DMS114 treated with DMSO at 0.1 percent for 48 hours (cell line): Measurements from ENCODE around the gene TUBG1.
"Not testable (repeated sequence)": the region's sequence is repeated elsewhere in the genome, so short reads cannot be mapped to it uniquely, and the experiment has no call there.

ENCODE experiments used
- DNase-seq: peaks from one replicate; lab custom pipeline; 2025; ENCODE audit not compliant: unreplicated experiment; lab: John Stamatoyannopoulos, UW

TUBG1 gene

DNA sequence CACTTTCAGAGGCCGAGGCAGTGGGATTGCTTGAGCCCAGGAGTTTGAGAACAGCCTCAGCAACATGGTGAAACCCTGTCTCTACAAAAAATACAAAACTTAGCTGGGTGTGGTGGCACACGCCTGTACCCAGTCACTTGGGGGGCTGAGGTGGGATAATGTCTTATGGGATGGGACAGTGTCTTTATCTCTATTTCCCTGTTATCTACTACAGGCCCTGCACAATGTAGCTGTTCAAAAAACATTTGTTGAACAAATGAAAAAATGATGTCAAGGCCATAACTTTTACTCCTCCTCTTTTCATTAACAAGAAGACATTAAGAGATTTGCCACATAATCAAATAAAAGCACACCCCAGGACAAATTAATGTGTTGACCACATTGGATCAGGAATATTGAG is 13.8 kb downstream of the TUBG1 start:
- no peak for DNase-seq

DNA sequence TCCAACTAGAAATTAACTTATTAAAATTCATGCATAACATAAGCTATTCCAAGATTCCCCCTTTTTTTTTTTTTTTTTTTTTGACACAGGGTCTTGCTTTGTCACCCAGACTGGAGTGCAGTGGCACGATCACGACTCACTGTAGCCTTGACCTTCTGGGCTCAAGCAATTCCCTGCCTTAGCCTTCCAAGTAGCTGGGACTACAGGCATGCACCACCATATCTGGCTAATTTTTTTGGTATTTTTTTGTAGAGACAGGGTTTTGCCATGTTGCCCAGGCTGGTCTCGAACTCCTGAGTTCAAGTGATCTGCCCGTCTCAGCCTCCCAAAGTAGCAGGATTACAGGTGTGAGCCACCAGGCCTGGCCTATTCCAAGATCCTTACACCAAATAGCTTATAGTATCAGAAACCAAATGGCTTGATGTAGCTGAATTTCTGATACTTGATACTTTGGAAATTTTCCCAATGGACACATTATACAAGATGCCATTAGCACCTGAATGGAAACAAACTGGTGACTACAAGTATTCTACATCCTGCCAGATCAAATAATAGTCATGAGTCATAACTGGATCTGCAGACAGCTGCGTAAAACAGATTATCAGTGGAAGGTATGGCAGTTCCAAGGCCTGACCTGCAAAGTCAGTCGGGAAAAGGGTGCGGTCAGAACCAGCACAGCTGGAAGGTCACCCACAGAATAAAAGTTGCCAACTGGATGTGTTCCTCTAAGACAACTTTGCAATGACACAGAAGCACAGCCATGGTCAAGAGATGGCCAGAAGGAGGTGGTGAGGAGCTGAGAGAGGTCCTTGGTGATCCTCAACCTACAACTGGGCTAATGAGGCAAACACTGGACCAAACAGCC is 14.5 kb downstream of the TUBG1 start:
- DNase-seq: no peak

DNA sequence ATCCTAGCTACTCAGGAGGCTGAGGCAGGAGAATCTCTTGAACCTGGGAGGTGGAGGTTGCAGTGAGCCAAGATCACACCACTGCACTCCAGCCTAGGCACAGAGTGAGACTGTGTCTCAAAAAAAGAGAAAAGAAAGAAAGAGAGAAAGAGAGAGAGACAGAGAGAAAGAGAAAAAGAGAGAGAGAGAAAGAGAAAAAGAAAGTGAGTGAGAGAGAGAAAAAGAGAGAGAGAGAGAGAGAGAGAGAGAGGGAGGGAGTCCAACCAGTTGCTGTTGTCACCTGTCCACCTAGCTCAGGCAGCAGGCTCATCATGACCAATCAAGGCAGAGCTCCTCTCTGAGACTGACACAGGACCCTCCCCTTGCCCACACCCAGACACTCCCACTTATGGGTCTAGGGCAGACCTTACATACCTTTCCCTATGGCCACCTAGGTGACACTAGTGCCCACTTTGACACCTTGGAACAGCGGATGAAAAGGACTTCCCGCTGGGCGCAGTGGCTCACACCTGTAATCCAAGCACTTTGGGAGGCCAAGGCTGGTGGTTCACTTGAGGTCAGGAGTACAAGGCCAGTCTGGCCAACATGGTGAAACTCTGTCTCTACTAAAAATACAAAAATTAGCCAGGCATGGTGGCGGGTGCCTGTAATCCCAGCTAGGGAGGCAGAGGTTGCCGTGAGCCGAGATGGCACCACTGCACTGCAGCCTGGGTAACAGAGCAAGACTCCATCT is 17.7 kb downstream of the TUBG1 start:
- not testable (repeated sequence) for DNase-seq

DNA sequence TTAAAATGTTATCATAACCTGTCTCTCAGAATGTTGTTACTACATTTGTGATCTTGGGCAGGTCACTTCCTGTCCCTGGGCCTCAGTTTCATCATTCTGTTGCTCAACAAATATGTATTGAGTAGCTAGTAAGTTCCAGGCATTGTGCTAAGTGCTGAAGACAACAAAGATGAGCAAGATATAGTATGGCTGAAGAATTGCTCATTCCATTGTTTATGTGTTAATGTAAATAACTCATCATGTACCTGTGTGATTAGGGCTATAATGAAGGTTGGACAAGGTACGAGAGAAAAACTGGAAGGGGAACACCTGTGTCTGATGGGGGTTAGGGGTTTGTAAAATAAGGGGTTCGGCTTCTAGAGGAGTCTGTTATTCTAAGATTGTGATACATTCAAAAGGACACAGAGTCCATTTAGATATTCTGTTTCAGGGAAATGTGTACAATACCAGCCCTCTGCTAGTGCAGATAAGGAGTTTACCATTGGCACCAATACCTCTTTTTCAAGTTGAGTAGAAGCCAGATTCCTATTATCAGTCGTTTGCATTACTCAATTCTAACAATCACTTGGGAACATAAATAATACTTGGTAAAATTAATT is 20.0 kb downstream of the TUBG1 start:
- no peak for DNase-seq

DNA sequence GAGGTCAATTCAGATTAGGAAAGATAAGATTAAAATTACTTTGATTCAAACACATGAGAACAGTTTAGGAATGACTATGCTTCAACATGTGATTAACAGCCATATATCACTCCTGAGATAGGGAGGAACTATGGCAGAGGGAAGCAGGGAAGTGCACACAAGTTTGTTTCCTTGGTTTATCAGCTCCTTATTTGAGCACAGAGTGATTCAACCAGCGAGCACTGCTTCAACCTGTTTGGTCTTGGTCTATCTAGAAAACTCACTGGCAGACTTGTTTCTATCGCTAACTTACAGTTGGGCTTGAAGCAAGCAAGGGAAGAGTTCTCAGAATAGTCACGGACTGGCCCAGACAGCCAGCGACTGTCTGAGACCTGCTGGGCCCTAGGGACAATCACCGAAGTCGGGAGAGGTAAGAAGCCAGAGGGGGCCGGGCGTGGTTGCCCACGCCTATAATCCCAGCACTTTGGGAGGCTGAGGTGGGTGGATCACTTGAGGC is 23.5 kb downstream of the TUBG1 start:
- DNase-seq: no peak

DNA sequence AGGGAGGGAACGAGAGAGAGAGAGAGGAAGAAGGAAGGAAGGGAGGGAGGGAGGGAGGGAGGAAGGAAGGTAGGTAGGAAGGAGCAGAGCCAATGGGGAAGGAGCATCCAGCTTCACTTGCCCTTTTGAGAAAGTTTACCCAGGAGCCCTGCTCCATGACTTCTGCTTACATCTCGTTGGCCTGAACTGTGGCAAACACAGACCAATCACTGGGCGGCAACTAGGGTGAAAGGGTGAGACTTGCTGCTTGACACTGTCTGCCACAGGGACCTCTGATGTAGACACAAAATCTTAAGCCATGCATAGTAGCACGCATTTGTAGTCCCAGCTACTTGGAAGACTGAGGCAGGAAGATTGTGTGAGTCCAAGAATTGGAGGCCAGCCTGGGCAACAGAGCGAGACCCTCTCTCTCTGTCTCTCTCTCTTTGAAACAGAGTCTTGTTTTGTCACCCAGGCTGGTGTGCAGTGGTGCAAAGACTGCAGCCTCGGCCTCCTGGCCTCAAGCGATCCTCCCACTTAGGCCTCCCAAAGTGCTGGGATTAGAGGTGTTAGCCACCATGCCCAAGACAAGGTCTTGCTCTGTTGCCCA is 30.1 kb downstream of the TUBG1 start:
- DNase-seq: no peak

DNA sequence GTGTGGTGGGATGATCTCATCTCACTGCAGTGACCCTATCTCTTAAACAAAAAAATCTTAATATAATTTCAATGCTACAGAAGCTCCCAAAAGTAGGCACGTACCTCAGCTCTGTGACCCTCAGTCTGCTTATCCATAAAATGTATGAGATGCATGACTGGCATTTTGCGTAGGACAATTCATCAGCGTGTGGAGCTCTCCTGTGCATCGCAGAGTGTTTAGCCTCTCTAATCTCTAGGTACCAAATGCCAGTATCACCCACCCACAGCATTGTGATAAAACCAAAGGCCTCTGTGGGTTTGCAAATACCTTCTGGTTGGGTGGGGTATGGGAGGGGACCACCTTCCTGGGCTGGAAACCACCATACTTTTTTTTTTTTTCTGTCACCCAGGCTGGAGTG is 30.6 kb downstream of the TUBG1 start:
- no peak for DNase-seq

DNA sequence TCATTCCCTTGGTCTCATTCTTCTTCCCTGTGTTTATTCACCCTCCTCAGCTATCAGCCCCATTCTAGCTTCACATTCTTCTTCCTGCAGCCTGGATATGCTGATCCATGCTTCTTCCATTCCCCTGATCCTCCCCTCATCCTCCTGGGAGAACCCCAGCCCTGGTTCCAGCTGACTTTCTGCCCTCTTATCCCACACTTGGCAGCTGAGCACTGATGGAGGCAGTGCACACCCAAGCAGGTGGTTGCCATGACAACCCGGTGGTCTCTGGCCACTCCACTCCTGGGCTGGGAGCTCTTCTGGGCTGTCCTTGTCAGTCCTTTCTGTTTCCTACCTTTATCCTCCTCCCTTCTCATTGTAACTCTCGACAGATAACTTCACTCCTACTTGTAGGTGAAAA is 32.9 kb downstream of the TUBG1 start:
- no peak for DNase-seq

DNA sequence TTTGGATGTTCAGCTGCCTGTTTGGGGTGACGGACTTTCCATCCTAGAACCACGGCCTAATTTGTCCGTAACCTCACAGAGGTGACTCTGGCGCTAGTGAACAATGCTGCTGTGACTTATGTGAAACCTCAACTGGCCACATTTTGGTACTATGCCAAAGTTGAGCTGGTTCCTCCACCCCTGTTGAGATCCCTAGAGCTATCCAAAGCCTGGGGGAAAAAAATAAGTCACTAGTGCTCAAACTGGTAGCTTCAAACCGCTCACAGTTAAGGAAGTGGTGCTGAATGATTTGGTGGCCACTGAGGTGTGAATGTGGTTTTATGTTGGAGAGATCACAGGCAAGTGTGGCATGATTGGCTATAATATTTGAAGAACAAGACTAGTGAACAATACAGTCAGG is 38.3 kb downstream of the TUBG1 start:
- DNase-seq: no peak

DNA sequence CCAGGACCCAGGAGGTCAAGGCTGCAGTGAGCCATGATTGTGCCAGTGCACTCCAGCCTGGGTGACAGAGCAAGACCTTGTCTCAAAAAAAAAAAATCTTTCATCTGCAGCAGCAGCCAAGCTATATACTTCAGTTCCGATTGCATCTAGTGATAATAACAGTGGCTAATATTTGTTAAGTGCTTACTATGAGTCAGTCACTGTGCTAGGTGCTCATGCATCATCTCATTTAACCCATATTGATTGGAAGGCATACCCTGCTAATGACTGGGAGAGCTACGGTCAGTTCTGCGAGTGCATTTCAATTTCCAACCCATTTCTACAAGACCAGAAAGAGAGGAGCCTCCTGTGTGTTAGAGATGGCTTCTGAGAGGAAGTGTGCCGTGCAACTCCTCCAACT is 41.9 kb downstream of the TUBG1 start:
- no peak for DNase-seq

DNA sequence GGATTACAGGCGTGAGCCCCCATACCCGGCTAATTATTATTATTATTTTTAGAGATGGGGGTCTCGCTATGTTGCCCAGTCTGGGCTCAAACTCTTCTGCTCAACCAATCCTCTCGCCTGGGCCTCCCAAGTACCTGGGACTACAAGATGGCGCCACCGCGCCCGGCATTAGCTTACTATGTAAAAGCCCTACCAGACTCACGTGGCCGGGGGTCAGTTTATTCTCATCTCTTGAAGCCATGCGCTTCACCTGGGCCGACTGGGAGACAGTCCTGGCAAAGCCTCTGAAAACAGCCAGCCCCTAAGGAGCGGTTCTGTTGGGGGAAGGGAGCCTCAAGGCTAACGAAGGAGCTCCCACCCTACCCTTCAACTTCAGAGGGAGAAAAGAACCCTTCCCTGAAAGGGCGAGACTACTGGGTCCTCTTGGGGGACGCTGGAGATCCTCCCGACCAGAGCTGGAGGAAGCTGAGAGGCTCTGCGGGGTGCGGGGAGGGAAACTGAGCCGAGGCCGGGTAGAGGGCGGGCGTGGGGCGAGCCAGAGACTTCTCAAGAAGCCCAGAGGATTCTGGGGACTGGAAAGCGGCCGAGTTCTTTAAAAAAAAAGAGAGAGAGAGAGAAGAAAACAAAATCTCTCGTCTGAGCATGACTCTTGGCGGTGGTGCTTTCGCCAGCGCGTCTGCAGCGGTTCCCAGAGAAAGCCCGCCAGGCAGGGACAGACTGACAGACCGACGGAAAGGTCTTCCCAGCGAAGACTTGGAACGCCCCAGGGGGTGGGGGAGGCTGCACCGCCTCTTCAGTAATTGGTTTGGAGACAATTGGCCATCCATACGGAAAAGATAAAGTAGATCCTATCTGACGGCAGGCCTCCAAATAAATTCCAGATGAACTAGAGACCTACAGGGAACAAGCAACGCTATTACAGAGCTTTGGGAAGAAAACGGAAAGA is 44.0 kb downstream of the TUBG1 start:
- peak; percentile 57 for DNase-seq

DNA sequence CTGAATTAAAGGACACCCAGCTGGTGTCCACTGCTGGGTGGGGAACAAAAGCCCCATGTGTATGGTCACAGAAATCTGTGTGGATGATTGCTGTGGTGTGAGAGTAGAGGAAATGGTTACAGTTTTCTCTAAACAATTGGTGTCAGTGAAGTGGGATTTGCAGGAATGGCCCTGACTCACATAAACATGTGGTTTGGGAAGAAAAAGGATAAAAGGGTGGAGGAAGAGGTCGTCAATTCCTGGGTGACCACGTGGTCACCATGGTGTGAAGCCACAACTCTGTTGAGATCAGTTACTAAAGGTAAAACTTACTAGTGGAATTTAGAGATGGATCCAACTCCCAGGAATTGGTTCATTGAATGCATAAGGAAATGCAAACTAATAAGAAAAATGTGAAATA is 46.0 kb downstream of the TUBG1 start:
- DNase-seq: no peak

DNA sequence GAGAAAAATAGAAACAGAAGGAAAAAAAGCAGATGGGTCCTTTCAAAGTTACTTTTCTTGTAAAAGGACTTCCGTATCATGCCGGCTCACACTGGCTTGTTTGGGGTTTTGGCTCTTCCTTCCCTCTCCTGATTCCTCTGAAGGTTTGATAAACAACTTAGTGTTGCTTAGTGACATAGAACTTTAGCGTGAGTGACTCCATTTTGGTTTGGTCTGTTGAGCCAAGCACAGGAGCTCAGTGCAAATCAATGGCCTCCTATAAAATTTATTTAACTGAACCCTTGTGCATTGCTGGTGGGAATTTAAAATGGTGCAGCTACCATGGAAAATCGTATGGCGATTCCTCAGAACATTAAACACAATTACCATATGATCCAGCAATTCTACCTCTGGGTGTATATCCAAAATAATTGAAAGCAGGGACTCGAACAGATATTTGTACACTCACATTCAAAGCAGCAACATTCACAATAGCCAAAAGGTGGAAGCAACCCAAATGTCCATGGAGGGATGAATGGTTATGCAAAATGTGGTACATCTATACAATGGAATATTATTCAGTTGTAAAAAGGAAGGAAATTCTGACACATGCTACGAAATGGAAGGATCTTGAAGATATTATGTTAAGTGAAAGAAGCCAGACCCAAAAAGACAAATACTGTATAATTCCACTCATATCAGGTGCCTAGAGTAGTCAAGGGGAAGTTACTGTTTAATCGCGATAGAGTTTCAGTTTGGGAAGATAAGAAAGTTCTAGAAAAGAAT is 48.5 kb downstream of the TUBG1 start:
- DNase-seq: no peak

DNA sequence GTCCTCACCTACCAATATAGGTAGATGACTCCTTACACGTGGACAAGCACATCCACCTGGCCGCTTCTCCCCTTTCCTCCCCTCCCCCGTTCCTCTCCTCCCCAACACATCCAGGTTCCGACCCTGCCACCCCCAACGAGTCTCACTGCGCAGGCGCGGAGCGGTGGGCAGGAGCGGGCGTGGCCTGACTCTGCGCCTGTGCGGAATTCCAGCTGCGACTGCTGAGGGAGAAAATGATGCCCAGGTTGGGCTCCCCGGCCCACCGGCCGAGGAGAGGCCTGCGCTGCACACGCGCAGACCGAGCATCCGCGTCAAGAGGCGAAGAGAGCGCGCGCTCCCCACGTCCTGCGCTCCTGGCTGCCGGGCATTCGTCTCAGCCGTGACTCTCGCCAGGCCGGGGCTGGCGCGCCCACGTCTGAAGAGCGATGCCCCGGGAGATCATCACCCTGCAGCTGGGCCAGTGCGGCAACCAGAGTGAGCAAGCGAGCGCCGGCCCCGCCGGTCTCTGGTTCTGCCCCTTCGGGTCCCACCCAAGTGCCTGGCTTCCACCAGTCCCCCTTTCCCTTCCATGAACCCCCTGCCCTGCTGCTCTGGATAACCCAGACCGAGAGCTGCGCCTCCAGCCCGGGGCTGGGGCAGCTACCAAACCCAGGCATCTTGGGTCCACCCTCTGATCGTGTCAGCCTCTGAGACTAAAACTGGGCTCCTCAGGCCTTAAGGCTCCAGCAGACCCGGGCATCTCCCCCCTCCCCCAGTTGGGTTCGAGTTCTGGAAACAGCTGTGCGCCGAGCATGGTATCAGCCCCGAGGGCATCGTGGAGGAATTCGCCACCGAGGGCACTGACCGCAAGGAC is 49.8 kb downstream of the TUBG1 start, which contains the start of gene TUBG2:
Gene TUBG2 (plus strand): TSS at position 206 of the 853 bp plus-strand sequence. CDS start 220 bp downstream, at position 426.
- DNase-seq: peak; percentile 74

DNA sequence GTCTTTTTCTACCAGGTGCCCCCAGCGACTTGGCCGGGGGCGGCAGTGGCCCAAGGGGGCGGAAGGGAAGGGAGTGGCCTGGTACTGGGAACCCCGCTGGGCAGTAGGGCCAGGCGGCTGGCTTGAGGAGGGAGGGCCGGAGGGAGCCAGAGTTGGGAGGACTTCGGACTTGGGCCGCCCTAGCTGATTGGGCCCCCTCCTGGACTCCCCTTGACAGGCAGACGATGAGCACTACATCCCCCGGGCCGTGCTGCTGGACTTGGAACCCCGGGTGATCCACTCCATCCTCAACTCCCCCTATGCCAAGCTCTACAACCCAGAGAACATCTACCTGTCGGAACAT is 50.4 kb downstream of the TUBG1 start:
- DNase-seq: not testable (repeated sequence)

DNA sequence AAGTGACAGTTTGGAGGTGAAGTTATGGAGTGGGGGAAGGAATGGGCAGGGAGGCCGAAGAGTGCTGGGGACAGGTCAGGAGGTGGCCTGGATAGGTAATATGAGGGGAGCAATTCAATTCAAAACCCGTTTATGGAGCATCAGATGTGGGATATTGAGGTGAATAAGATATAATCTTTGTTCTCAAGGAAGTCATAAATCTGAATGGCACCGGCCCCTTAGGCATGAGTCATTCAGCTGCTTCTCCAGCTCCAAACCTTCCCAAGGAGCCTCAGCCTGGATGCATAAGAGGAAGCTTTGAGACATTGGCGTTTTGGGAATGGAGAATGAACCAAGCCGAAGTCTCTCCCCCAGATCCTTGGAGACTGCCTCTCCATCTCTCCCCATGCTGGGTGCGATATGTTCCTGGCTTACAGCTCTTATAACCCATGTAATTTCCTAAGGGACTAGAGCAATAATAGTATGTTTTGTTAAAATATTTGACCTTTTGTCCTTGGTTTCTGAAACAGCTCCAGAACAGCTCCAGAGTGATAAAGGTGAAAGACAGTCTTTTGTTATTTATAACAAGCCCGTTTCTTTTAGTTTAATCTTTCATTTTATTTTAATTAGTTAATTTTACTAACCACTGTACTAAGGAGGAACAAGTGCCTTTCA is 51.3 kb downstream of the TUBG1 start:
- no peak for DNase-seq
